A549 treated with RU486 at 1 μM for 4 hours (cell line): ENCODE measurements around the gene MUC6. TPM values are rescaled to one million over a fixed set of nuclear protein-coding genes. Genes with fewer than 3 reads are reported as not detected.

Experiments
- total RNA-seq: library from RNA; stranded (reverse); fragments of 200-300 nt; extraction: Qiagen RNA extraction; gene quantifications from 5 replicates; pipeline ENCODE4 v1.2.3, GENCODE V29; 2022; ENCODE audit warnings: low read depth

The MUC6 gene
- 0.01 TPM in 2 of 5 replicates, not detected in the others for total RNA-seq

GRCh38 chr11:1036303-1036923, at the start of gene MUC6:
Gene MUC6 (minus strand): TSS chr11:1036718. CDS start chr11:1036655, 63 bp downstream.

GRCh38 chr11:1074244-1075221, 38.0 kb upstream of the MUC6 start, which contains the start of gene MUC2:
Gene MUC2 (plus strand): TSS chr11:1074874.

Other genes with a start within 250 kb of the MUC6 start
- 1.4 to 2.0 TPM (median 1.6 TPM) in 5 replicates for gene CEND1, start 246.6 kb downstream of the MUC6 start, total RNA-seq
- 21.4 to 38.1 TPM (median 34.1 TPM) in 5 replicates for gene SLC25A22, start 238.4 kb downstream of the MUC6 start, total RNA-seq
- gene PIDD1, start 231.5 kb downstream of the MUC6 start, total RNA-seq = 8.1 to 16.3 TPM (median 13.1 TPM) in 5 replicates
- 1,693 to 2,940 TPM (median 2,495 TPM) in 5 replicates for gene RPLP2, start 226.8 kb downstream of the MUC6 start, total RNA-seq
- gene PNPLA2, start 217.8 kb downstream of the MUC6 start, total RNA-seq = 35.3 to 59.0 TPM (median 53.7 TPM) in 5 replicates
- 3.0 to 6.5 TPM (median 4.8 TPM) in 5 replicates for gene CRACR2B, start 208.8 kb downstream of the MUC6 start, total RNA-seq
- gene CD151, start 203.8 kb downstream of the MUC6 start, total RNA-seq = 723 to 833 TPM (median 723 TPM) in 5 replicates
- 556 to 746 TPM (median 619 TPM) in 5 replicates for gene POLR2L, start 194.2 kb downstream of the MUC6 start, total RNA-seq
- 107 to 186 TPM (median 164 TPM) in 5 replicates for gene TSPAN4, start 193.9 kb downstream of the MUC6 start, total RNA-seq
- 71.3 to 80.2 TPM (median 74.5 TPM) in 5 replicates for gene CHID1, start 125.9 kb downstream of the MUC6 start, total RNA-seq
- 27.8 to 37.0 TPM (median 35.6 TPM) in 5 replicates for gene AP2A2, start 110.8 kb downstream of the MUC6 start, total RNA-seq
- 0.05 to 0.93 TPM (median 0.15 TPM) in 5 replicates for gene MUC2, start 38.2 kb upstream of the MUC6 start, total RNA-seq
- 1.9 to 4.0 TPM (median 3.4 TPM) in 5 replicates for gene MUC5AC, start 121.2 kb upstream of the MUC6 start, total RNA-seq
- gene MUC5B, start 186.3 kb upstream of the MUC6 start, total RNA-seq = 1.8 to 7.7 TPM (median 2.5 TPM) in 5 replicates